ENCODE data around the gene RPLP2.

The RPLP2 gene

GRCh38 chr11:783581-784015 lies 26.2 kb upstream of the RPLP2 start:
- DNase-seq (ENCODE audit: low read depth in 1 of 2, low spot score in 1 of 2): peak in 1 of 2 experiments; percentile 45
- TF ChIP-seq CTCF (IDR thresholded peaks at IDR 0.05; ENCODE audit: insufficient read depth, low read length) (peak; percentile 29), POLR2AphosphoS5 (IDR thresholded peaks at IDR 0.05; ENCODE audit: low read depth) (peak; percentile 22; the same call in 1 of the 2 replicates), REST (IDR thresholded peaks at IDR 0.05; ENCODE audit: insufficient replicate concordance, low read depth) (no peak)
- Histone ChIP-seq H3K27me3 (ENCODE audit: insufficient read depth, poor library complexity, severe bottlenecking) (peaks cover 4% of the 10 kb centered on the region), H3K27ac (replicated peaks) (no peak overlapping the region), H3K4me3 (replicated peaks; ENCODE audit: insufficient read depth, low read length) (no peak overlapping the region)

- no peak overlapping the region for H3K27ac ChIP-seq (replicated peaks)
- no peak for TF ChIP-seq CTCF (IDR thresholded peaks at IDR 0.05; ENCODE audit: insufficient read depth, low read length)
- TF ChIP-seq GABPA (IDR thresholded peaks at IDR 0.05; ENCODE audit: low read depth): no peak
- no peak for TF ChIP-seq SPI1 (IDR thresholded peaks at IDR 0.05; ENCODE audit: borderline replicate concordance, low read depth)
- no peak for TF ChIP-seq REST (IDR thresholded peaks at IDR 0.05; ENCODE audit: insufficient replicate concordance, low read depth)
- DNase-seq (ENCODE audit: low read depth in 1 of 2, low spot score in 1 of 2): no peak
- peaks cover 6% of the 10 kb centered on the region for H3K27me3 ChIP-seq (ENCODE audit: insufficient read depth, poor library complexity, severe bottlenecking)
- no peak overlapping the region for H3K4me3 ChIP-seq (replicated peaks; ENCODE audit: insufficient read depth, low read length)
Measured at GRCh38 chr11:786235-787083, 23.3 kb upstream of the RPLP2 start.

GRCh38 chr11:787084-787675 lies 22.6 kb upstream of the RPLP2 start:
- DNase-seq (ENCODE audit: low read depth in 1 of 2, low spot score in 1 of 2): no peak
- TF ChIP-seq REST (IDR thresholded peaks at IDR 0.05; ENCODE audit: insufficient replicate concordance, low read depth): no peak
- no peak for TF ChIP-seq SPI1 (IDR thresholded peaks at IDR 0.05; ENCODE audit: borderline replicate concordance, low read depth)
- H3K27me3 ChIP-seq (ENCODE audit: insufficient read depth, poor library complexity, severe bottlenecking): peaks cover 6% of the 10 kb centered on the region
- H3K4me3 ChIP-seq (replicated peaks; ENCODE audit: insufficient read depth, low read length): no peak overlapping the region
- H3K27ac ChIP-seq (replicated peaks): no peak overlapping the region

All from HL-60 (cell line).